ENCODE measurements around the gene ANAPC5.
"Not testable (repeated sequence)": the region's sequence is repeated elsewhere in the genome, so short reads cannot be mapped to it uniquely, and the experiment has no call there.

The ANAPC5 gene

DNA sequence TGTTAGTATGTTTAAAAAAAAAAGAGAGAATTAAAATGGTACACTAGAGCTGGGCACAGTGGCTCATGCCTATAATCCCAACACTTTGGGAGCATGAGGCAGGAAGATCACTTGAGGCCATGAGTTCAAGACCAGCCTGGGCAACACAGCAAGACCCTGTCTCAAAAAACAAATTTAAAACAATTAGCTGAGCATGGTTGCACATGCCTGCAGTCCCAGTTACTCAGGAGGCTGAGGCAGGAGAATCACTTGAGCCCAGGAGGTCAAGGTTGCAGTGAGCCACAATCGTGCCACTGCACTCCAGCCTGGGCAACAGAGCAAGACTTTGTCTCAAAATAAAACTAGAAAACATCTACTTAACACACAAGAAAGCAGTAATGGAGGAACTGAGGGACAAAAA is 42.0 kb downstream of the ANAPC5 start:
- not testable (repeated sequence) for FAIRE-seq

DNA sequence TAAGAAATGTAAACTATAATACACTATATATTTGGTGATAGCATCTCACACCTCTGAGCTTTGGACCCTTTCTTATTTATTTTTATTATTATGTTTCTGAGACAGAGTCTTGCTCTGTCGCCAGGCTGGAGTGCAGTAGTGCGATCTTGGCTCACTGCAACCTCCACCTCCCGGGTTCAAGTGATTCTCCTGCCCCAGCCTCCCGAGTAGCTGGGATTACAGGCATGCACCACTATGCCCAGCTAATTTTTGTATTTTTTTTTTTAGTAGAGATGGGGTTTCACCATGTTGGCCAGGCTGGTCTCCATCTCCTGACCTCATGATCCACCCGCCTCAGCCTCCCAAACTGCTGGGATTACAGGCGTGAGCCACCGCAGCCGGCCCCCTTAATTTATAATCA is 44.8 kb downstream of the ANAPC5 start:
- FAIRE-seq: not testable (repeated sequence)

DNA sequence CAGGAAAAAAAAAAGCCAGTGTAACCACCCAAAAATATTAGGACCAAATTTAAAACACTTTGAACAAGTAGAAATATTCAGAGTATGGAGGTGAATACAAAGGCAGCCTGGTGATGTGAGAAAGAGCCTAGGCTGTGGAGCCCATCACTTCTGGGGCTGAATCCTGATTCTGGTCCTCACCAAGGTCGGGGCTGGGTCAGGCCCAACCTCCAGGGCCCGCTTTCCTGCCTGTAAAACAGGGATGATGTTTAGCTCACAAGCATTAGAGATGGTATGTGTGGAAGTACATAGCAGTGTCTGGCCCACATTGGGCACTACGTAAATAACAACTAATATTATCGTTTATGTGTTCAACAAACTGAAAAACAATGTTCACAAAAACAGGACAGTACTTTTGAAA is 47.9 kb downstream of the ANAPC5 start:
- FAIRE-seq: no peak

GRCh38 chr12:121301876-121302275 is 50.3 kb downstream of the ANAPC5 start:
- no peak for FAIRE-seq

GRCh38 chr12:121300083-121300819 is 52.0 kb downstream of the ANAPC5 start:
- no peak for FAIRE-seq

GRCh38 chr12:121299662-121300061 is 52.5 kb downstream of the ANAPC5 start:
- no peak for FAIRE-seq

GRCh38 chr12:121298411-121298810 is 53.8 kb downstream of the ANAPC5 start:
- not testable (repeated sequence) for FAIRE-seq

- FAIRE-seq: no peak
Observed at GRCh38 chr12:121297435-121297991, 54.7 kb downstream of the ANAPC5 start.

DNA sequence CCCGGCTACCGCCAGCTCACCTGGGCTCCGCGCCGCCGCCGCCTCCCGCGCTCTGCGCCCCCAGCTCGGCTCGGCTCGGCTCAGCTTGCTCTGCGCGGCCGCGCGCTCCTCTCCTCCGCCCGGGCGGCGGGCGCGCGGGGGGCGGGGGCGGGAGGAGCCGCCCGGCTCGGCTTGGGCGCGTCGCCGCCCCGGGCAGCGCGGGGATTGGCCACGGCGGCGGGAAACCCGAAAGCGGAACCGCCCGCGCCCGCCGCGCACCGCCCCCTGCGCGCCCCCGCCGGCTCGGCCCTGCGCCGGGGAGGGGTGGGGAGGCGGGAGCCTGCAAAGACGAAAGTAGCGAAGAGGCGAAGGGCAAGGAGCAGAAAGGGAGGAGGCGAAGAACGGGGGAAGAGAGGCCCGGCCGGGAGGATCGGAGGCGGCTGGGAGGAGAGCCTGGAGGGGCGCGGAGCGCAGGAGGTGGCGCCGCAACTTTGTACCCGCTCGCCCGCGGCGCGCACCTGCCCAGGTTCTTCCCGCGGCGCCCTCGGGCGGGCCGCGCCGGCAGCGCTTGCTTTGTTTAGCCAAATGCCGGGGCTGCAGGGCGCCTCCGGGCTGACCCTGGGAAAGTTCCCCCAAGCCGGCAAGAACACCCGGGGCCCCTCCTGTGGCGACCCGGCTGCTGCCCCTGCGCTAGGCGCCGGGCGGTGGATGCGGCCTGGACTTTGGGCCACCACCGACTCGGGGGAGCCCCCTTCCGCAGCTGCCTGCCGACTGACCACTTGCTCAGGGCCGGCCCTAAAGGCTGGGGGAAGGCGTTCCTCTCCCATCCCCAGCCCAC is 55.4 kb downstream of the ANAPC5 start, which contains the start of gene CAMKK2:
CAMKK2 (minus strand) TSS at position 92 of the 817 bp plus-strand sequence. CDS start 22,183 bp downstream, outside the sequence.
- FAIRE-seq: no peak

DNA sequence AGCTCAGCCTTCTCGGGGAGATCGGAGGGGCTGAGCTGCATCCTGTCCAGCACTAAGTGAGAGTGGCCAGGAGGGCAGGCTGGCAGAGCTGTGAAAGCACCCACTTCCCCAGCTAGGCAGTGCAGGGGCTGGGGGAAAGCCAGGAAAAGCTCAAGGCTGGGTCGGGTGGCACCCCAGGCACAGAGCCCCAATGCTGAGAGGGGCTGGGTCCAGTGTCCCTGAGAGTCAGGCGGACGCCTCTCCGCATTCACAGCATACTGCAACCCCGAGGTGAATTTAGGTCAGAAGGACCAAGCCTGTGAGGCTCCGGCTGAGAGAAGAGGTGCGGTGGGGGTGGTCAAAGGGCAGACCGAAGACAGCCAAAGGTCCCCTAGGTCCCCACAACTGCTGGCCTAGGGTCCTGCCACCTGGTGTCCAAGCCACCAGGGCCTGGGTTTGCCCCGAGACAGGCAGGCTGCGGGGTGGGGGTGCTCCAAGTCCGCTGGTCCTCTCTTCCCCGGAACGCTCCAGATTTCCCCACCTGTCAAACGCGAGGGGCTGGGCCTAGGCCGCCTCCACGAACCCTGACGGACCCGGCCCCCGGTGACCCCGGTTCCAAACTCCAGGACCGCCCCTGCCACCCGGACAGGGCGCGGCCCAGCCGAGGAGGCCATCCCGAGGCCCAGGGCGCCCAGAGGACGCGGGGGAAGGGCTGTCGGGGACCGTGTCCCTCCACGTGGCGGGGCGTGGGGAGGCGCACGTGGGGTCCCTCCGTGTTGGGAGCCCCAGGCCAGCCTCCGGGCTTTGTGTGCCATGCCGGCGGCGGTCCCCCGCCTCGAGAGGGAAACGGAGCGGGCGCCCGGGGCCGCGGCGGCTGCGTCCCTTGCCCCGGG is 56.2 kb downstream of the ANAPC5 start:
- FAIRE-seq: no peak

DNA sequence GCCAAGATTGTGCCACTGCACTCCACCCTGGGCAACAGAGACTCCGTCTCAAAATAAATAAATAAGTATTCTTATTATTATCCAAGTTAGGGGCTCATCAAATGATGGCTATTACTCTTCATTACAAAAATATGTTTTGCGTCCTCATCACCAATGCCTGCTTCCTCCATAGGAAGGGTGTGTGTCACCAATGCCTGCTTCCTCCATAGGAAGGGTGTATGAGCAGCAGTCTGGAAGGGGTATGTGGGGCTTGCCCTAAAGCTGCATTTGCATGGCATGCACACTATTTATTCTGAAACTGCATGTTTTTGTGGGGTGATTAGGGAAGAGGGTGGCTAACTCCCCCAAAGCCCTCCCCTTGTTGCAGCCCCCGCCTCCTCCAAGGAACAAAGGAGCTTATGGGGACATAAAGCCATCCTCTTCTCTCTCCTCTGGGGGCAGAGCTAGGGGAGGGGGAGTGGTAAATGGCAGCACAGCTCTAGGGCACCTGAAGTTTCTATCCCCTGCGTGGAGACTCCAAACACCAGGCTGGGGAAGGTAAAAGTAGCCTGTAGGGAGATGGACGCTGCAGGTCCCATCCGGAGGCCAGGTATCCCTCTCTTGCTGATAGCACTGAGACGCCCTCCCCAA is 57.0 kb downstream of the ANAPC5 start:
- no peak for FAIRE-seq

DNA sequence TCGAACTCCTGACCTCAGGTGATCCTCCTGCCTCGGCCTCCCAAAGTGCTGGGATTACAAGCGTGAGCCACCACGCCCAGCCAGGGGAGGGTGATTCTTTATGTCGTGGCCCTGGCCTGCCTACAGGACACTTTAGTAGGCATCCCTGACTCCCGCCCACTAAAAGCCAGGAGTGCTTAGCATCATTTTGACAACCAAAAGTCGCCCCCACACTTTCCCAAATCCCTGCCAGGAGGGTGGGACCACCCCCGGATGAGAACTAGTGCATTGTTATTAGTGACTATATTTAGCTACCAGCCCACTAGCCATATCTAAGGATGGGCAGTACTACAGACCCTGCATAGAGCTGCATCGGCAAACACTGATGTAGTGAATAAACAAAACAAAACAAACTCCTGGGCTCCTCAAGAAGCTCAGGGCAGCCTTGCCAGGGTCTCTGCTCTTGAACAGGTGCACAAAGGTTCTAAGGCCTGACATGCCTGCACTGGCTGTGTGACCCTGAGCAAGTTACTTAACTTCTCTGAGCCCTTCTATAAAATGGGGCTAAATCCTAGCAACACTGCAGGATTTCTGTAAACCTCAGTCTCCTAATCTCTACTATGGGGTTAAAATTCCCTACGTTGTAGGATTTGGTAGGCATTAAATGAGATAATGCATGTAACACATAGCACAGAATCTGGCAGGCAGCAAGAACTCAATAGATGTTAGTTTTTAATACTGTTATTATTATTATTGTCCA is 57.9 kb downstream of the ANAPC5 start:
- no peak for FAIRE-seq

DNA sequence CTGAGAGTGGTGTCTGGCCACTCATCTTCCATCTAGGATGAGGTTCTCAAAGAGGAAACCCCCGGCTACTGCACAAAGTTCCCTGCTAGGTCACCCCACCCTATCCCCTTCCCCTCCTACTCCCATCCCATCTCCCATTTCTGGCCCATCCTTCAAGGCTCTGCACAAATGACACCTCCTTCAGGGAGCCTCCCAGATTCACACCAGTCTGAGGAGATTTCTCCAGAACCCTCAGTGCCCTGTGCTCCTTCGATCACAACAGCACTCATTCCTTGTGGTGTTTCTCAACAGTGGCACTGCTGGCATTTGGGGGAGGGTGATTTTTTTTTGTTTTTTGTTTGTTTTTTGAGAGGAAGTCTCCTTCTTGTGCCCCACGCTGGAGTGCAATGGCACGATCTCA is 58.6 kb downstream of the ANAPC5 start:
- FAIRE-seq: no peak

DNA sequence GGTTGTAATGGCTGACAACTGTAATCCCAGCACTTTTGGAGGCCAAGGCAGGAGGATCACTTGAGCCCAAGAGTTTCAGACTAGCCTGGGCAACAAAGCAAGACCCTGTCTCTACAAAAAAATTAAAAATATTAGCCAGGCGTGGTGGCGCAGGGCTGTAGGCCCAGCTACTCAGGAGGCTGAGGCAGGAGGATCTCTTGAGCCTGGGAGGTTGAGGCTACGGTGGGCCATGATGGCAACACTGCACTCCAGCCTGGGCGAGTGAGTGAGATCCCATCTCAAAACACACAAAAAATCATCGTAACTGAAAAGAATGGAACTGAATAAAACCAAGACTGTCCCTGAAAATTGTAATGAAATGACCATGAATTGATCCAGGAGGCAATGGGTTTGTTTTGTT is 61.8 kb downstream of the ANAPC5 start:
- FAIRE-seq: no peak

- no peak for FAIRE-seq
Observed at GRCh38 chr12:121289962-121290361, 62.2 kb downstream of the ANAPC5 start.

DNA sequence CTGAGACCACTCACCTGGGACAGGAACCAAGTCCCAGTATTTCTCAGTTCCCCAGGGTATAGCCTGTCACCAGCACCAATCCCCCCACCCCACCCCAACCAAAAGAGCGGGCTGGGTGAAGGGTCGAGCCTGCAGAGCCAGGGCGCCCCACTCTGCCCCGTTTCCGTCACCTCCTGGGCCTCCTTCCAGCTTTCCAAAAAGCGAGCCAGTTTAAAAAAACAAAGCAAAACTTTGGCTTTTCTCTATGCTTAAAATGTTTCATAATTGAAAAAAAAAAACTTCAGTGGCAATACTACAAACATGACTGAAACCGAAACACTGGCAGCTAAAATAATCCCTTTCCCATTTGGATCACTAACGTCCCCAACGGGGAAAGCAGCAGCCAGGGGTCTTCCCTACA is 63.2 kb downstream of the ANAPC5 start:
- FAIRE-seq: no peak

GRCh38 chr12:121288158-121288845 is 63.9 kb downstream of the ANAPC5 start:
- no peak for FAIRE-seq

- no peak for FAIRE-seq
Observed at GRCh38 chr12:121287267-121287954, 64.8 kb downstream of the ANAPC5 start.

DNA sequence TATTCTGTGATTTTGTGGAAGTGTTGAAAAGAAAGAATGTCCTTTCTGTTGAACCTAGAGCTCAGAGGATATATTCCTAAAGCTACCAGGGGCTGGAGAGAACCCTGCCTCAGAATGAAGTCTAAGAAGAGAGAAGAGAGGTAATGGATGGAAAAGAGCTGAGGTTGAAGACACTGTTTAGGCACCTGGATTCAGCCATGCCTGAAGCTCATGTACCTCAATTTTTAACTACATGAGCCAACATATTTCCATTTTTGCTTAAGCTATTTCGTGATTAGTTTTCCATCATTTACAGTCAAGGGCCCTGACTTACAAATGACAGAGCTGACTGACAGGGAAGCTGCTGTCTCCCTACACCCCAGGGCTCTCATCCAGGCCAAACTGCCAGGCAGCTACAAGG is 66.4 kb downstream of the ANAPC5 start:
- FAIRE-seq: no peak

Measured in islet of Langerhans (tissue), 1 donor.